ENCODE measurements around the gene PBX1. TPM values are rescaled to one million over a fixed set of nuclear protein-coding genes. Genes with fewer than 3 reads are reported as not detected.

PBX1 gene
- total RNA-seq, 6 experiments from 2014 or later = 3.1 to 7.9 (median 6.9) TPM

- no peak for ATAC-seq
- intact Hi-C loops (cut with DNase I) = no loop called here
- H3K36me3 ChIP-seq = no peaks in the 10 kb centered on the region
- DNase-seq = no peak
- no peak for TF ChIP-seq POLR2A (IDR thresholded peaks at IDR 0.05)
- no peak for TF ChIP-seq CTCF (IDR thresholded peaks at IDR 0.05)
- no peak overlapping the region for H3K4me3 ChIP-seq
- H3K4me1 ChIP-seq = peaks cover 0 to 6% (median 0%) of the 10 kb centered on the region in 4 donors
- H3K27me3 ChIP-seq = no peaks in the 10 kb centered on the region
- WGBS (ENCODE audit: insufficient coverage, low coverage, low lambda C conversion rate, missing lambda C conversion rate) = 94% methylated on average over 2 of the region's 3 CpGs
- no peak overlapping the region for H3K27ac ChIP-seq
- no peaks in the 10 kb centered on the region for H3K9me3 ChIP-seq
Observed at GRCh38 chr1:164779376-164779775, 220.4 kb downstream of the PBX1 start.

- no peaks in the 10 kb centered on the region for H3K9me3 ChIP-seq
- H3K27me3 ChIP-seq = no peaks in the 10 kb centered on the region
- DNase-seq = no peak
- 84% methylated on average over 11 of the region's 12 CpGs for WGBS (ENCODE audit: insufficient coverage, low coverage, low lambda C conversion rate, missing lambda C conversion rate)
- no peak overlapping the region for H3K27ac ChIP-seq
- no peak for ATAC-seq
- H3K36me3 ChIP-seq = no peaks in the 10 kb centered on the region
- no peak overlapping the region for H3K4me3 ChIP-seq
- intact Hi-C loops (cut with DNase I) = loop anchor here in 1 of 2 donors (10.0 kb wide), 1 partner anchor 105 kb away; no protein-coding TSS in a partner anchor
- H3K4me1 ChIP-seq = no peaks in the 10 kb centered on the region
- TF ChIP-seq POLR2A (IDR thresholded peaks at IDR 0.05) = no peak
- TF ChIP-seq CTCF (IDR thresholded peaks at IDR 0.05) = no peak
Observed at GRCh38 chr1:164780111-164780812, 221.3 kb downstream of the PBX1 start.

- 80% methylated on average over 7 of the region's 8 CpGs for WGBS (ENCODE audit: insufficient coverage, low coverage, low lambda C conversion rate, missing lambda C conversion rate)
- intact Hi-C loops (cut with DNase I) = loop anchor here in 1 of 2 donors (10.0 kb wide), 1 partner anchor 106 kb away; no protein-coding TSS in a partner anchor
- Histone ChIP-seq H3K27me3 (no peaks in the 10 kb centered on the region), H3K4me1 (no peaks in the 10 kb centered on the region), H3K4me3 (no peak overlapping the region), H3K9me3 (no peaks in the 10 kb centered on the region), H3K36me3 (no peaks in the 10 kb centered on the region), H3K27ac (no peak overlapping the region)
- ATAC-seq (no peak), DNase-seq (no peak)
- no peak for TF ChIP-seq CTCF (IDR thresholded peaks at IDR 0.05)
- TF ChIP-seq POLR2A (IDR thresholded peaks at IDR 0.05) = no peak
Observed at GRCh38 chr1:164780863-164781262, 221.9 kb downstream of the PBX1 start.

- Histone ChIP-seq H3K36me3 (no peaks in the 10 kb centered on the region), H3K27ac (no peak overlapping the region), H3K4me1 (no peaks in the 10 kb centered on the region), H3K9me3 (no peaks in the 10 kb centered on the region), H3K27me3 (no peaks in the 10 kb centered on the region), H3K4me3 (no peak overlapping the region)
- 83% methylated on average over 1 of the region's 1 CpG for WGBS (ENCODE audit: insufficient coverage, low coverage, low lambda C conversion rate, missing lambda C conversion rate)
- no peak for ATAC-seq
- no peak for TF ChIP-seq CTCF (IDR thresholded peaks at IDR 0.05)
- TF ChIP-seq POLR2A (IDR thresholded peaks at IDR 0.05) = no peak
- intact Hi-C loops (cut with DNase I) = loop anchor here in 1 of 2 donors (10.0 kb wide), 1 partner anchor 107 kb away; no protein-coding TSS in a partner anchor
- DNase-seq = no peak
Observed at GRCh38 chr1:164781972-164782371, 223.0 kb downstream of the PBX1 start.

Data from right lobe of liver (tissue), 6 donors.